HEK293T (cell line): ENCODE data around the gene RPGRIP1L.

Experiments used
- BHLHE40 ChIP-seq: fragments of 450-650 bp; IDR thresholded peaks from 2 replicates; pipeline ENCODE4 v1.6.1; 2016; ENCODE audit warnings: mild to moderate bottlenecking, moderate library complexity, borderline replicate concordance
- ELF4 ChIP-seq: fragments of 450-650 bp; IDR thresholded peaks from 2 replicates; pipeline ENCODE4 v1.6.1; 2017; ENCODE audit warnings: antibody characterized with exemption
- HDGF ChIP-seq: fragments of 450-650 bp; IDR thresholded peaks from 2 replicates; pipeline ENCODE4 v1.6.1; 2017; ENCODE audit warnings: antibody characterized with exemption, borderline replicate concordance
- L3MBTL2 ChIP-seq: fragments of 450-650 bp; conservative IDR thresholded peaks from 2 replicates; pipeline ENCODE4 v1.6.1; 2016; ENCODE audit warnings: mild to moderate bottlenecking
- SUZ12 ChIP-seq: fragments of 450-650 bp; IDR thresholded peaks from 2 replicates; pipeline ENCODE4 v1.6.1; 2016; ENCODE audit warnings: mild to moderate bottlenecking

GRCh38 chr16:53651357-53651756, 52.3 kb downstream of the RPGRIP1L start:
- TF ChIP-seq BHLHE40 (no peak), ELF4 (no peak), SUZ12 (no peak), HDGF (no peak), L3MBTL2 (no peak)
